ENCODE measurements around the gene SPHK1. TPM values are rescaled to one million over a fixed set of nuclear protein-coding genes. Genes with fewer than 3 reads are reported as not detected.

Gene SPHK1
- total and polyA plus RNA-seq, 12 donors, result 0.53 to 15.3 (median 4.7) TPM

DNA sequence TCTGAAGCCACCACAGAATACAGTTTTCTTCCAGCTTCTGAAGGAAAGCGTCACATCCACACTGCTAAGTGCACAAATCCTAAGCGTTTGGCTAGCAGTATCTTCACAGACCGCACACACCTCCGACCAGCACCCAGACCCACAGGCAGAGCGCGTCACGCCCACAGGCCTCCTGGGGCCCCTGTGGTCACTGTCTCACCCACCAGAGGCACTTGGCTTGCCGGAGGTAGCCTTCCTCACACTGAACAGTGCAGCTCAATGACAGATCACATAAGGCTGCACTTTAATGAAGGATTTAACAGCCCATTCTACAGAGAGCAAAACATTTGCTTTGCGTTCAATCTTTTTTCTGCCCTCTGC is 21.2 kb downstream of the SPHK1 start:
- 88 to 94% (median 94%) methylated on average over 8 to 9 of the region's 9 CpGs for WGBS, 4 donors
- Histone ChIP-seq H3K27ac (peak overlapping the region in 2 of 5 donors; percentile 27 to 70), H3K4me1 (replicated peaks in 1 of 2) (peaks cover 7 to 22% of the 10 kb centered on the region in 2 donors), H3K36me3 (replicated peaks in 1 of 2) (peaks cover 0 to 26% of the 10 kb centered on the region in 2 donors), H3K9me3 (replicated peaks in 1 of 3) (no peaks in the 10 kb centered on the region), H3K27me3 (no peaks in the 10 kb centered on the region), H3K4me3 (no peak overlapping the region)
- intact Hi-C loops (cut with DNase I), result loop anchor here in 1 of 2 donors (10.0 kb wide), 2 partner anchors 49 to 99 kb away; partner anchors contain the start of genes RHBDF2 and UBE2O
- DNase-seq, result no peak
- TF ChIP-seq, protein P1, sequence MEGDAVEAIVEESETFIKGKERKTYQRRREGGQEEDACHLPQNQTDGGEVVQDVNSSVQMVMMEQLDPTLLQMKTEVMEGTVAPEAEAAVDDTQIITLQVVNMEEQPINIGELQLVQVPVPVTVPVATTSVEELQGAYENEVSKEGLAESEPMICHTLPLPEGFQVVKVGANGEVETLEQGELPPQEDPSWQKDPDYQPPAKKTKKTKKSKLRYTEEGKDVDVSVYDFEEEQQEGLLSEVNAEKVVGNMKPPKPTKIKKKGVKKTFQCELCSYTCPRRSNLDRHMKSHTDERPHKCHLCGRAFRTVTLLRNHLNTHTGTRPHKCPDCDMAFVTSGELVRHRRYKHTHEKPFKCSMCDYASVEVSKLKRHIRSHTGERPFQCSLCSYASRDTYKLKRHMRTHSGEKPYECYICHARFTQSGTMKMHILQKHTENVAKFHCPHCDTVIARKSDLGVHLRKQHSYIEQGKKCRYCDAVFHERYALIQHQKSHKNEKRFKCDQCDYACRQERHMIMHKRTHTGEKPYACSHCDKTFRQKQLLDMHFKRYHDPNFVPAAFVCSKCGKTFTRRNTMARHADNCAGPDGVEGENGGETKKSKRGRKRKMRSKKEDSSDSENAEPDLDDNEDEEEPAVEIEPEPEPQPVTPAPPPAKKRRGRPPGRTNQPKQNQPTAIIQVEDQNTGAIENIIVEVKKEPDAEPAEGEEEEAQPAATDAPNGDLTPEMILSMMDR (IDR thresholded peaks at IDR 0.05), result no peak
- TF ChIP-seq POLR2A (IDR thresholded peaks at IDR 0.05), result no peak

DNA sequence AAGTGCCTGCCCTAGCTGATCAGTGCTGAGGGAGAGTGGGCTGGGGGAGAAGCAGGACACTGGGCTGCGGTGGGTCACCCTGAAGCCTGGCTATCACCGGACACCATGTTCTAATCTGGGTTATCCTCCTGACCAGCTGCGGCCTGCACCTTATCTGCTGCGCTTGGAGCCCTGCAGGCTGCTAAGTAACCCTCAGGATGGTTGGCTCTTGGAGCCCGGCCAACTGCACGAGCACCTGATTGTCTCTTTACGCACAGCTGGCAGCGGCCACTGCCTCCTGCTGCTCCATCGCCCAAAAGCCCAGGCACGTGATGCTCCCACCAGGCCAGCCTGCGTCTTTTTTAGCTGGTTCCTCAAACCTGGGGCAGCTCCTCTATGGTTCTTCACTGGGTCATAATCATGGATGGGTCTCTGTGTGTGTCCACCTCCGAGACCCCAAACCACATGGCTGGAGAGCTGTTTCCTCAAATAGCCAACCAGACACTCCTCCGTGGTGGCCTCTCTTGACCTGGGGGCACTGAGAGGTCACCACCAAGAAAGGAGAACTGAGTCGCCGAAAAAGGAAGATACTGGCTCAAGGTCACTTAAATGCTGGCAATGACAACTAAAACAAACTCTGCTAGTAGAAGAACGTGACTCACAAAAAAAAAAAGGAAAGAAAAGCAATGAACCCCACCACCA is 21.7 kb downstream of the SPHK1 start:
- 53 to 60% (median 56%) methylated on average over 11 to 16 of the region's 16 CpGs for WGBS, 4 donors
- peaks cover 7 to 22% of the 10 kb centered on the region in 2 donors for H3K4me1 ChIP-seq (replicated peaks in 1 of 2)
- H3K4me3 ChIP-seq, result no peak overlapping the region
- H3K36me3 ChIP-seq (replicated peaks in 1 of 2), result peaks cover 0 to 20% of the 10 kb centered on the region in 2 donors
- intact Hi-C loops (cut with DNase I), result loop anchor here (2.0 to 10.0 kb wide), 3 partner anchors 49 to 99 kb away; partner anchors contain the start of genes RHBDF2 (in 1 of the 2) and UBE2O (in 1 of the 2)
- TF ChIP-seq POLR2A (IDR thresholded peaks at IDR 0.05), result no peak
- peak overlapping the region in 2 of 5 donors; percentile 27 to 70 for H3K27ac ChIP-seq
- no peaks in the 10 kb centered on the region for H3K27me3 ChIP-seq
- DNase-seq, result peak; percentile 44 to 92 (median 48)
- no peaks in the 10 kb centered on the region for H3K9me3 ChIP-seq (replicated peaks in 1 of 3)

DNA sequence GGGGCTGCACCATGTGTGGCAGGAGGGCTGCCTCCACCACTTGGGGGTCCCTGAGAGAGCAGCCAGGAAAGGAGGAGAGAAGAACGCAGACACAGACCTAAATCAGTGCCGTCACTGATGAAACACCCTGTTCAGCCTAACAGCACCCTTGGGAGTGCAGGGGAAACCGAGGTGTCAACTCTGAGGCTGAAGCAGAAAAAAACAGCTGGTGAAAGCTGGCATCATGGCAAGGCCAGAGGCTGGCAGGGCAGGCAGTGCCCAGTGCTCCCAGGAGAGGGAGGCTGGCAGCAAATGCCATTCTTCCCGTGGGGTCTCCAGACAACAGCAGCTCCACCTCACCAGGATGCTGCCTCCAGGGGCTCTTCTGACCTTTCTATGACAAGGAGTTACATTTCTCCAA is 23.1 kb downstream of the SPHK1 start:
- TF ChIP-seq POLR2A (IDR thresholded peaks at IDR 0.05), result no peak
- TF ChIP-seq, protein P1 (IDR thresholded peaks at IDR 0.05), result no peak
- no peak for DNase-seq
- H3K4me1 ChIP-seq (replicated peaks in 1 of 2), result peaks cover 7 to 22% of the 10 kb centered on the region in 2 donors
- peaks cover 0 to 8% of the 10 kb centered on the region in 2 donors for H3K36me3 ChIP-seq (replicated peaks in 1 of 2)
- no peak overlapping the region for H3K4me3 ChIP-seq
- 83 to 90% (median 84%) methylated on average over 4 of the region's 4 CpGs for WGBS, 4 donors
- no peaks in the 10 kb centered on the region for H3K27me3 ChIP-seq
- H3K27ac ChIP-seq, result no peak overlapping the region
- intact Hi-C loops (cut with DNase I), result loop anchor here (2.0 to 10.0 kb wide), 3 partner anchors 47 to 97 kb away; partner anchors contain the start of genes RHBDF2 (in 1 of the 2) and UBE2O (in 1 of the 2)
- H3K9me3 ChIP-seq (replicated peaks in 1 of 3), result no peaks in the 10 kb centered on the region

DNA sequence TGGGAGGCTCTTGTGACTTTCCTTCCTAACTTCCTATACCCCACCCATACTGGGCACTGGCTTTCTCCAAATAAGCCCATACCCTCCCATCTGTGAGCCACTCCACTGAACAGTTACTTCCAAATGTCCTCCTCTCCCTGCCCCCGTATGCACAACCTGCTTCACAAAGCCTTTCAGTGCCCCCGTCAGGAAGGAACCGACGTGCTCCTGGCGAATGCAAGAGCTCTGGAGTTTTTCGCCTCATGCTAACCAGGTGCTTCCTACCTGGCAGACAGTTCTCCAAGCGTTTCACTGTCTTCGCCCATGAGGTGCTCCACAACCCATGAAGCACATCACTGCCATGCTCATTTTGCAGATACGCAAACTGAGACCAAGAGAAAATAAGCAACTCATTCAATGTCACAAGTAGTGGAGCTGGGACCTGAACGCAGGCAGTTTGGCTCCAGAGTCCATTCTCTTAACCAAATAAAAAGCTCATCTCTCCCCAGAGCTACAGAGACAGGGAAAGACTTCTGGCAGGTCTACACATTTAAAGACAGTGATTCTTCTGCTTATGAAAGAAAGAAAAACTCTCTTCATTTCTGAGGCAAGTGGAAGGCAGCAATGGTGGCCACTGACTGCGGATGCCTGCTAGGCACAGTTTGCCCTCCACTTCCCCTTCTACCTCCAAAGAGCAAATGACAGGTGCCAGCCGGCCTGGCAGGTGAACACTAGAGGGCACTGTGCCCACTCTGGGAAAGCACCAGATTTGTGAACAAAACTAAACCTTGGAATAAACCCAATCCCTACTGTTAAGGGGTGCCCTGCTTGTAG is 23.8 kb downstream of the SPHK1 start:
- Histone ChIP-seq H3K9me3 (replicated peaks in 1 of 3) (no peaks in the 10 kb centered on the region), H3K27me3 (no peaks in the 10 kb centered on the region), H3K4me1 (replicated peaks in 1 of 2) (peaks cover 7 to 22% of the 10 kb centered on the region in 2 donors), H3K36me3 (replicated peaks in 1 of 2) (peaks cover 0 to 3% of the 10 kb centered on the region in 2 donors), H3K4me3 (no peak overlapping the region), H3K27ac (no peak overlapping the region)
- WGBS, 4 donors, result 63 to 80% (median 74%) methylated on average over 12 of the region's 12 CpGs
- no peak for TF ChIP-seq POLR2A (IDR thresholded peaks at IDR 0.05)
- TF ChIP-seq, protein P1 (IDR thresholded peaks at IDR 0.05), result peak; percentile 56 to 86 (median 69)
- intact Hi-C loops (cut with DNase I), result loop anchor here in 1 of 2 donors (10.0 kb wide), 2 partner anchors 47 to 97 kb away; partner anchors contain the start of genes RHBDF2 and UBE2O
- peak; percentile 63 to 89 (median 72) for DNase-seq
